GM23248 (cell line): ENCODE results near the gene MINK1. TPM values are rescaled to one million over a fixed set of nuclear protein-coding genes. Genes with fewer than 3 reads are reported as not detected.

Experiments used
- DNase-seq: peaks from one replicate; pipeline ENCODE4 v3.0.0-alpha.2; 2015
- H2AFZ ChIP-seq: fragments of 200-600 bp; sonication (generic); 2 replicates; pipeline ENCODE4 v1.6.1; 2016; ENCODE audit warnings: antibody characterized with exemption
- H3F3A ChIP-seq: fragments of 200-600 bp; sonication (generic); 2 replicates; pipeline ENCODE4 v1.6.1; 2016; ENCODE audit warnings: mild to moderate bottlenecking, antibody characterized with exemption, mixed run types; ENCODE audit not compliant: insufficient read depth
- H3K27ac ChIP-seq: fragments of 200-600 bp; sonication (generic); 2 replicates; pipeline ENCODE4 v1.5.1; 2016; ENCODE audit warnings: mild to moderate bottlenecking
- H3K27me3 ChIP-seq: fragments of 200-600 bp; sonication (generic); replicated peaks from 2 replicates; pipeline ENCODE4 v1.6.1; 2016; ENCODE audit warnings: mild to moderate bottlenecking; ENCODE audit not compliant: insufficient read depth
- H3K36me3 ChIP-seq: fragments of 200-600 bp; sonication (generic); 2 replicates; pipeline ENCODE4 v1.6.1; 2016; ENCODE audit warnings: low read depth, mild to moderate bottlenecking
- H3K4me1 ChIP-seq: fragments of 200-600 bp; sonication (generic); 2 replicates; pipeline ENCODE4 v1.6.1; 2016; ENCODE audit warnings: mild to moderate bottlenecking; ENCODE audit not compliant: insufficient read depth
- H3K4me2 ChIP-seq: fragments of 200-600 bp; sonication (generic); one replicate; pipeline ENCODE4 v1.6.1; 2016; ENCODE audit warnings: mild to moderate bottlenecking; ENCODE audit not compliant: unreplicated experiment
- H3K4me3 ChIP-seq: fragments of 200-600 bp; sonication (generic); 2 replicates; pipeline ENCODE4 v1.5.1; 2016; ENCODE audit warnings: mild to moderate bottlenecking
- H3K79me2 ChIP-seq: fragments of 200-600 bp; sonication (generic); 2 replicates; pipeline ENCODE4 v1.6.1; 2016; ENCODE audit warnings: mild to moderate bottlenecking; ENCODE audit not compliant: insufficient read depth
- H3K9ac ChIP-seq: fragments of 200-600 bp; sonication (generic); 2 replicates; pipeline ENCODE4 v1.6.1; 2016; ENCODE audit warnings: mild to moderate bottlenecking
- H3K9me2 ChIP-seq: fragments of 200-600 bp; sonication (generic); 2 replicates; pipeline ENCODE4 v1.6.1; 2016; ENCODE audit warnings: mixed run types, mild to moderate bottlenecking, moderate library complexity; ENCODE audit not compliant: insufficient read depth
- H3K9me3 ChIP-seq: fragments of 200-600 bp; sonication (generic); one replicate; pipeline ENCODE4 v1.6.1; 2017; ENCODE audit warnings: low read depth
- H4K20me1 ChIP-seq: fragments of 200-600 bp; sonication (generic); 2 replicates; pipeline ENCODE4 v1.6.0; 2016; ENCODE audit not compliant: insufficient read depth
- EZH2 ChIP-seq: fragments of 200-600 bp; sonication (generic); IDR thresholded peaks from 2 replicates; pipeline ENCODE4 v1.6.1; 2018; ENCODE audit warnings: antibody characterized with exemption, mild to moderate bottlenecking; ENCODE audit not compliant: insufficient read depth, poor library complexity, severe bottlenecking
- EZH2phosphoT487 ChIP-seq: fragments of 200-600 bp; sonication (generic); IDR thresholded peaks from 2 replicates; pipeline ENCODE4 v1.6.1; 2018; ENCODE audit warnings: antibody characterized with exemption, moderate library complexity, mild to moderate bottlenecking, low read depth; ENCODE audit not compliant: insufficient read depth
- WGBS, 2 experiments: methylation state at CpG; one replicate each; pipeline ENCODE4 v1.1.6; 2015 to 2017; ENCODE audit warnings: low lambda C conversion rate in 2 of 2, low coverage in 1 of 2; ENCODE audit errors: missing lambda C conversion rate in 2 of 2; 5-methylcytosine and 5-hydroxymethylcytosine counted together
- in situ Hi-C: fragments of 300-500 bp; cut with MboI; formaldehyde crosslinking; loops from 2 replicates; pipeline ENCODE4 v1.15.0; 2020
- polyA plus RNA-seq: library from polyadenylated mRNA; unstranded; fragments of >200 nt; fragmentation: Nextera tagmentation; extraction: Ambion mirVana; gene quantifications from 2 replicates; pipeline ENCODE4 v1.2.1, GENCODE V29; 2016
- total RNA-seq: library from RNA; depleted of rRNA; stranded (reverse); fragments of >200 nt; shearing (Covaris generic); gene quantifications from 2 replicates; pipeline ENCODE4 v1.2.3, GENCODE V29; 2014

Gene MINK1
- total and polyA plus RNA-seq, 2 experiments from 2014 or later = 21.0 to 34.5 TPM

GRCh38 chr17:4838309-4838785 is 5.2 kb downstream of the MINK1 start:
- WGBS, 2 experiments = 88 to 90% methylated on average over 3 of the region's 3 CpGs
- Histone ChIP-seq H3K9me2 (no peaks in the 10 kb centered on the region), H2AFZ (no peak overlapping the region), H3K36me3 (no peaks in the 10 kb centered on the region), H4K20me1 (peaks cover 21% of the 10 kb centered on the region), H3K79me2 (peaks cover 100% of the 10 kb centered on the region), H3K9me3 (no peaks in the 10 kb centered on the region), H3K27me3 (no peaks in the 10 kb centered on the region), H3F3A (no peaks in the 10 kb centered on the region), H3K4me3 (no peak overlapping the region), H3K4me1 (peaks cover 15% of the 10 kb centered on the region), H3K27ac (no peak overlapping the region), H3K4me2 (no peak overlapping the region), H3K9ac (no peak overlapping the region)
- TF ChIP-seq EZH2phosphoT487 (no peak), EZH2 (no peak)
- in situ Hi-C loops = no loop called here
- DNase-seq = no peak

GRCh38 chr17:4839221-4839620 is 6.1 kb downstream of the MINK1 start:
- no peak for DNase-seq
- peaks cover 100% of the 10 kb centered on the region for H3K79me2 ChIP-seq
- in situ Hi-C loops = no loop called here
- no peak overlapping the region for H2AFZ ChIP-seq
- H3K4me2 ChIP-seq = no peak overlapping the region
- peaks cover 13% of the 10 kb centered on the region for H3K4me1 ChIP-seq
- no peaks in the 10 kb centered on the region for H3K27me3 ChIP-seq
- 97 to 98% methylated on average over 8 of the region's 8 CpGs for WGBS, 2 experiments
- no peaks in the 10 kb centered on the region for H3K36me3 ChIP-seq
- H3K9ac ChIP-seq = no peak overlapping the region
- no peaks in the 10 kb centered on the region for H3K9me2 ChIP-seq
- TF ChIP-seq EZH2phosphoT487 = no peak
- no peak for TF ChIP-seq EZH2
- peaks cover 21% of the 10 kb centered on the region for H4K20me1 ChIP-seq
- no peaks in the 10 kb centered on the region for H3F3A ChIP-seq
- H3K27ac ChIP-seq = no peak overlapping the region
- H3K4me3 ChIP-seq = no peak overlapping the region
- H3K9me3 ChIP-seq = no peaks in the 10 kb centered on the region

GRCh38 chr17:4839965-4840892 is 7.1 kb downstream of the MINK1 start:
- WGBS, 2 experiments = 92 to 96% methylated on average over 8 of the region's 8 CpGs
- Histone ChIP-seq H3K9ac (no peak overlapping the region), H3K4me1 (peaks cover 7% of the 10 kb centered on the region), H3K4me3 (no peak overlapping the region), H3F3A (no peaks in the 10 kb centered on the region), H3K79me2 (peaks cover 100% of the 10 kb centered on the region), H2AFZ (no peak overlapping the region), H3K27ac (no peak overlapping the region), H3K4me2 (no peak overlapping the region), H3K27me3 (no peaks in the 10 kb centered on the region), H3K9me2 (no peaks in the 10 kb centered on the region), H4K20me1 (peaks cover 21% of the 10 kb centered on the region), H3K9me3 (no peaks in the 10 kb centered on the region), H3K36me3 (no peaks in the 10 kb centered on the region)
- no peak for DNase-seq
- in situ Hi-C loops = no loop called here
- TF ChIP-seq EZH2phosphoT487 (no peak), EZH2 (no peak)

GRCh38 chr17:4840893-4841242 is 7.7 kb downstream of the MINK1 start:
- no peaks in the 10 kb centered on the region for H3F3A ChIP-seq
- peaks cover 7% of the 10 kb centered on the region; the same call in 1 of the 2 replicates for H3K4me1 ChIP-seq
- DNase-seq = no peak
- peaks cover 18% of the 10 kb centered on the region for H4K20me1 ChIP-seq
- H3K27me3 ChIP-seq = no peaks in the 10 kb centered on the region
- peaks cover 100% of the 10 kb centered on the region for H3K79me2 ChIP-seq
- in situ Hi-C loops = no loop called here
- H3K4me3 ChIP-seq = no peak overlapping the region
- 86 to 97% methylated on average over 9 to 10 of the region's 10 CpGs for WGBS, 2 experiments
- H3K36me3 ChIP-seq = no peaks in the 10 kb centered on the region
- H3K4me2 ChIP-seq = no peak overlapping the region
- no peak overlapping the region for H3K27ac ChIP-seq
- no peak overlapping the region for H3K9ac ChIP-seq
- no peaks in the 10 kb centered on the region for H3K9me2 ChIP-seq
- H2AFZ ChIP-seq = no peak overlapping the region
- TF ChIP-seq EZH2phosphoT487 = no peak
- TF ChIP-seq EZH2 = no peak
- H3K9me3 ChIP-seq = no peaks in the 10 kb centered on the region
